ENCODE measurements around the gene SRRM3.

GRCh38 chr7:76244781-76245391 lies 43.2 kb downstream of the SRRM3 start:
- no peak for TF ChIP-seq EZH2 (IDR thresholded peaks at IDR 0.05; ENCODE audit: low read length)
- TF ChIP-seq, protein P1, sequence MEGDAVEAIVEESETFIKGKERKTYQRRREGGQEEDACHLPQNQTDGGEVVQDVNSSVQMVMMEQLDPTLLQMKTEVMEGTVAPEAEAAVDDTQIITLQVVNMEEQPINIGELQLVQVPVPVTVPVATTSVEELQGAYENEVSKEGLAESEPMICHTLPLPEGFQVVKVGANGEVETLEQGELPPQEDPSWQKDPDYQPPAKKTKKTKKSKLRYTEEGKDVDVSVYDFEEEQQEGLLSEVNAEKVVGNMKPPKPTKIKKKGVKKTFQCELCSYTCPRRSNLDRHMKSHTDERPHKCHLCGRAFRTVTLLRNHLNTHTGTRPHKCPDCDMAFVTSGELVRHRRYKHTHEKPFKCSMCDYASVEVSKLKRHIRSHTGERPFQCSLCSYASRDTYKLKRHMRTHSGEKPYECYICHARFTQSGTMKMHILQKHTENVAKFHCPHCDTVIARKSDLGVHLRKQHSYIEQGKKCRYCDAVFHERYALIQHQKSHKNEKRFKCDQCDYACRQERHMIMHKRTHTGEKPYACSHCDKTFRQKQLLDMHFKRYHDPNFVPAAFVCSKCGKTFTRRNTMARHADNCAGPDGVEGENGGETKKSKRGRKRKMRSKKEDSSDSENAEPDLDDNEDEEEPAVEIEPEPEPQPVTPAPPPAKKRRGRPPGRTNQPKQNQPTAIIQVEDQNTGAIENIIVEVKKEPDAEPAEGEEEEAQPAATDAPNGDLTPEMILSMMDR (optimal IDR thresholded peaks at IDR 0.05 in 1 of 3, IDR thresholded peaks at IDR 0.05 in 1 of 3, conservative IDR thresholded peaks at IDR 0.05 in 1 of 3; ENCODE audit: extremely low read depth in 1 of 3, insufficient read depth in 2 of 3, low read length in 3 of 3): no peak
